ENCODE data around the gene ETNK2.
"Not testable (repeated sequence)": the region's sequence is repeated elsewhere in the genome, so short reads cannot be mapped to it uniquely, and the experiment has no call there.

Gene ETNK2

DNA sequence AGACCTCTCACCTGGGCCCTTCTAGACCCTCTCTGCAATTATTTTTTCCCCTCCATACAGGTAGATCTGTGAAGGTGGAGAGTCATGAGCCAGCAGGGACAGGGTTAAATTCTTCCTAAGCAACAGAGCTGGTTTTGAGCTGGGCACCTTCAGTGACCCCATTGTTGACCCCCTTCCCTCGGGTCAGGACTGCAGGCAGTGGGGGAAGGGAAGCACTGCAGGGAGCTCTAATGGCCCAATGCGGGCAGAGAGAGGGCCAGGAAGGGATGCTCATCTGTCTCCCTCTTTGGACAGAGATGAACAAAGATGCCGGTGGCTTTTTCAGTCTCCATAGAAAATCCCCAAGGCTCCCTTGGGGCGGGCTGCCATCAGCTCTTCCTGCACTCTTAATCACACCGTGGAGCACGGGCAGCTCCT lies 57.5 kb downstream of the ETNK2 start:
- no peak for DNase-seq

DNA sequence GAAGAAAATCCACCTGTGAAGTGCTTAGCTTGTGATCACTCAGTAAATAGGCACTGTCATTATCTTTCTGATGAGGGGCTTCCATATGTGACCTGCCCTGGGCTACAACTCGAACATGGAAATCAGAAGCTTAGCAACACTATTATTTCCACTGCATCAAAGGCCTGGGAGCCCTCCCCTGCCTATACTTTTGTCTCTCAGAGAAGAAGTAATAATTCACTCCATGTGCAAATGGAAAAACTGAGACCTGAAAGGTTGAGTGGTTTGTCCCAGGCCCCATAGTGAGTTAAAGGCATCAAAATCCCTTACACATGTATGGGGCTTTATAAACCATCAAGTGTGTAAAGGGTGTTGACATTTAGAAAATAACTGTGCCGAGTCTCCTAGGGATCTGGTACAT lies 58.1 kb downstream of the ETNK2 start:
- DNase-seq = no peak

DNA sequence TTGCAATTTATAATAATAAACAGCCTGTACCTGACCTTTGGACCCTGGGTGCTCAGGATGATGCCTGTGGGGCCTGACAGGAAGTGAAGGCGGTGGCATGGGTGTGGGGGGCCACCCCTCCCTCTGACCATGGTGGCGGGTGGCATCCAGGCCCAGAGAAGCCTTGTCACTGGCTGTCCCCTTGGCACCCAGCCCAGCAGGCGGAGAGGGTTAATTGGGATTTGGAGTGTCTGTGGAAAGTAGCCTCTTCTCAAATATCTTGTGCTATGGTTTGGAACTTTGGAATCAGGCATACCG lies 58.5 kb downstream of the ETNK2 start:
- no peak for DNase-seq

DNA sequence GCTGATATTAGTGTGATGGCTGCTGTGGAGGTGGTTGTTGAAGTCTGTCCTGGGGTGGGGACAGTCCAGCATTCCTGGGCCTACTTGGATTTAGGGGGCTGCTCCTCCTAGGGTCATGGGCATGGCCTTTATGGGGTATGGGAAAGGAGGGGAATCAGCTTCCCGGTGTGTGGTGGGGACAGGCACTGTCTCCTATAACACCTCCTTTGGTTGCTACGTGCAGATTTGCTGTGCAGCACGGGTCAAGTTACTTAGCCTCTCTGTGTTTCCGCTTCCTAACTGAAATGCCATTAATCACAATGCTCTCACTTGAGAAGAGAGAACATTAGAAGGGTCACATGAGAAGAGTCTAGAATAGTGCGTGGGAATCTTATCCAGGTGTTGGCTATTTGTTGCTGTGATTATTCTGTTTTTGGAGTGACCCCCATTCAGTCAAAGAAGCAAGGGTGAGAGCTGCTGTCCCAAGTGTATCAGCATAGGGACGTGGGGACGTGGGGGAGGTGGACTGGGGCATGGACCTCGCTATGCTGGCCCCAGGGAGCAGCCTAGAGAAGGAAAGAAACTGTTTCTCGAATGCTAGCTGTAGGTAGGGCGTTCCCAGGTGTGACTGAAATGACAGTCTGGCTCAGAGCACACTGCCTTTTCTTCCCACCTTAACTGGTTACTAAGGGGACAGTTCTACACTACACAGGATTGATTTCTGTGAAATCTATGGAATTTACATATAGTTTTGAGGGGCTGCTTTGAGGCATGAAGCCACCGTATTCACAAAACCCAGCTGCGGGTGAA lies 59.0 kb downstream of the ETNK2 start:
- peak; percentile 65 for DNase-seq

DNA sequence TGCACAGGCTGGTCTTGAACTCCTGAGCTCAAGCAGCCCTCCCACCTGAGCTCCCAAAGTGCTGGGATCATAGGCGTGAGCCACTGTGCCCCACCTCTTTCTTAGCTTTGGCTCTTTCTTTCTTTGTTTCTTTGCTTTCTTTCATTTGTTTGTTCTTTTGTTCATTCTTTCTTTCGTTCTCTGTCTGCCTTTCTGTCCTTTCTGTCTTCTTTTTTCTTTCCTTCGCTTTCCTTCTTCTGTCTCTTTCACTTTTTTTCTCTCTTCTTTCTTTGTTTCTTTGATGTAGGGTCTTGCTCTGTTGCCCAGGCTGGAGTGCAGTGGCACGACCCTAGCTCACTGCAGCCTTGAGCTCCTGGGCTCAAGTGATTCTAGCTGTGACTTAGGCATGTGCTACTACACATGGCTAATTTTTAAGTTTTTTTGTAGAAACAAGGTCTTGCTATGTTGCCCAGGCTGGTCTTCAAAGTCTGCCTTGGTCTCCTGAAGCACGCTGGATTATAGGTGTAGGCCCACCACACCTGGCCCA lies 60.0 kb downstream of the ETNK2 start:
- DNase-seq = no peak

DNA sequence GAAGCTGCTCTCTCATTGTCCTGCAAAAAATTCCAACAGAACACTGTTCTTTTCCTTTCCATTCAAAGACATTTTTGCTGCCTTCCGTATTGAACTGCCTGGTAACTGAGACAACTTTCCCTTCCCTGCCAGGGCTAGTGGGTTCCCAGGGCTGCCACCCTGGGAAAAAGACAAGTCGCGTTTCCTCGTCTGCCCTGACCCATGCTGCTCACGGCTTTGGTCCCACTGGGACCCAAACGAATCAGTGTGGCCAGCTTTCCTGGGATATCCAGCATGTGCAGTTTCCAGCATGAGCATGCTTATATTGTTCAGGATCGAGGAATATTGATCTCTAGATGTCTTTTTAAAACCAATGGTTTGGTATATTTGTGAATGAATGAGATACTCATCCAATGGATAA lies 60.8 kb downstream of the ETNK2 start:
- no peak for DNase-seq

DNA sequence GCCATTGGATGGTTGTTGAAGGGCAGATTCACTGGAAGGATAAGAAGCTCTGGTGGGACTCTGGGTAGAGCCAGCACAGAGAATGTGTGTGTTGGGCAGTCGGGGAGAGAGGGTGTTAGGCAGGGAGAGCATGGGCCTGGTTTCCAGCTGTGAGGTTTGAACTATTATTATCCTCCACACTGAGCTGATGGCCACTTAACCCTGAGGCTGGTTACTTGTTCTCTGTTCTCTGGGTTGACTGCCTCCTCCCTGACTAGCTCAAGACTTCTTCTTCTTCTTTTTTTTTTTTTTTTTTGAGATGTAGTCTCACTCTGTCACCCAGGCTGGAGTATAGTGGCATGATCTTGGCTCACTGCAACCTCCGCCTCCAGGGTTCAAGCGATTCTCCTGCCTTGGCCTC lies 61.7 kb downstream of the ETNK2 start:
- DNase-seq = not testable (repeated sequence)

DNA sequence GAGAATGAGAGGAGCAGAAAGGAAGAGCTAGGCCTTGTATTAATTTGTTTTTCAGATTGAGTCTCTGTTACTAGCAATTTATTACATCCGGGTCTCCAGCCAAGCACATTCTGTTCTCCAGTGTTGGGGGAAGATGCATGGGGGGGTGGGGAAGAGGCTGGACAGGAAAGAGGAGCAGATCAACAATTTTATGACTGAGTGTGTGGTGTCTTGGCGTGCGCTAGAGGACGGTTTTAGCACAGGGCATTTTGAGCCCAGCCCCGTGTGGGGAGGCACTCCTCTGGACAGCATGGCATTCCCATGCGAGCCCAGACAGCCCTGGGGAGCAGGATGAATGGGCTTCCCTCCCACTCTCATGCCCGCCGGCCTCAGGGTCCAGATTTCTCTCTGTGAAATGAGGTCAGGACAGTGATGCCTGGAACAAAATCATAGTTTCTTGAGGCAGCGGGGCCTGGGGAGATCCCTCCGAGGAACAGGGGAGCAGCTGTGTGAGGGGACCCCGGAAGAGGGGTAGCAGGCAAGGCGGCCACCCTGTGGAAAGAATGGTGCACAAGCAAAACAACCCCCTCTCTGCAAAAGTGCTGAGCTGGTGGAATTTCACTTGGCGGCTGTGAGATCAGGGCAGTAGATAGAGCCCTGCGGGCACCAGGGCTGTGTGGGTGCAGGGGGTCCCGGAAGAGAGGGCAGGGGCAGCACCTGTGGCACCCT lies 62.6 kb downstream of the ETNK2 start:
- no peak for DNase-seq

DNA sequence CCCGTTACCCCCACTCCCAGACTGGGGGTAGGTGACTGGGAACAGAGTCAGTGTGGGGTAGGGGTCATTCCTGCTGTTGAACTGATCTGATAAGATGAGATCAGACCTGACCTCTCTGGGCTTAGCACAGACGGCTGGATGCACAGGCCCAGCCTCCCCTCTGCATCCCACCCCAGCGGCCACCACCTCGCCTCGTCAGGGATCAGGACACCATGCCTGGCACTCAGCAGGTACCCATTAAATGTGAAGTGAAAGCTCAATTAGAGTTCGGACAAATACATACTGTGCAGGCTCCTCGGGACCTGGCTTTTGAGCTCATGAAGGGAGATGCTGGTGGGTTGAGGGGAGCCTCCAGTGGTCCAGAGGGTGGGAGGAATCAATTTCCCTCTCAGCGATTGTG lies 63.2 kb downstream of the ETNK2 start:
- no peak for DNase-seq

DNA sequence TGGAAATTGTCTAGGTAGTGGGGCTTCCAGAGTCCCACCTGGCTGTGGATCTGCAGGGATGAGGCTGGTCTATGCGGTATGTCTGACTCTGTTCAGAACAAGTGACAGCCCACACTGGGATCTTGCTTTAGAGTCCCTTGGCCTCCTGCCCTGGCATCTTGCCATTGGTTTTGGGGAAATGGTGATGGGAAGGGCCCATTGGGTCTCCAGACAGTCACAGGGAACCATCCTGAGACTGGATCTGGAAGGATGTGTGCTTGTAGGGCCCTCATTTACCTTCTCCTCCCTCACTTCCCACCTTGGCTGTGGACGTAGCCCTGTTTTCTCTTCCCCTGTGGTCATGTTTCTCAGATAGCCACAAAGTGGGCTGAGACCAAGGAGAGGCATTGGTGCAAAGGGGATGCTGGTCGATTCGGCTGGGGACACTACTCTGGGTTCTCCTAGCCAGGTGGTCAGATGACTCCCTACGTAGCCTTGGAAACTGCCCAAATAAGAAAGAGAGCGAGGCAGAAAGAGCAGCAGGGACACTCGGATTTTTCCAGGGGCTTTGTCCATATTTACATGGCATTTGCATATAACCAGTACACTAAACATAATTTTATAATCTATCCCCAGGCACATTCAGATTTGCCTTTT lies 63.8 kb downstream of the ETNK2 start:
- DNase-seq = peak; percentile 96

DNA sequence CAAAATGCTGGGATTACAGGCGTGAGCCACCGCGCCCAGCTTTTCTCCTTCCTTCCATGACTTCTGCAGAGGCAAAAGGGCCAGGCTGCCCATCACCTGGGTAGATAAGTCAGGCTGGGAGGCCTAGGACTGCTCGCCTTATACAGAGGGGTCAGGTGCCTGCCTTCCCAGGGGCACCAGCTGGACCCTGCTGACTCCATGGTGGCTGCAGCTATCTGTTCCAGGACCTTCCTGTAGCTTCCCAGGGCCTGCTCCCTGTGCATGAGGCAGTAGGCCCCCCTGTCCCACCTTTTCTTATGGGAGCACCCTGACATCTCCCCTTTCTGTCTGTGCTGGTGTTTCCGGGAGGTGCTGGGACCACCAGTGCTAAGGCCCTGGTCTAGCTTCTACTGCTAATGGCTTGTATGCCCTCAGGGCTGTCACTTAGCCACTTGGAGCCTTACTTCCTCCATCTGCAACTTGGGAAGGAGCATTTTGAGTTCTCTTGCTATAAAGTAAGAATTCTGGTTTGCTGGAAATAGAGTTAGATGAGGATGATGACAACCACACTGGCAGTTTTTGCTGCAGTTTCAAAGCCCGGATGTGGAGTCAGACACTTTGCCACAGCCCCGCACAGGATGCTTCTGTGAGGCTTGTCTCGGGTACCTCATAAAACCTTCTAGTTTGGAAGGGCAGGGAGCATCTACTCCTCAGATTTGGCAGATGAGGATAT lies 64.5 kb downstream of the ETNK2 start:
- no peak for DNase-seq

DNA sequence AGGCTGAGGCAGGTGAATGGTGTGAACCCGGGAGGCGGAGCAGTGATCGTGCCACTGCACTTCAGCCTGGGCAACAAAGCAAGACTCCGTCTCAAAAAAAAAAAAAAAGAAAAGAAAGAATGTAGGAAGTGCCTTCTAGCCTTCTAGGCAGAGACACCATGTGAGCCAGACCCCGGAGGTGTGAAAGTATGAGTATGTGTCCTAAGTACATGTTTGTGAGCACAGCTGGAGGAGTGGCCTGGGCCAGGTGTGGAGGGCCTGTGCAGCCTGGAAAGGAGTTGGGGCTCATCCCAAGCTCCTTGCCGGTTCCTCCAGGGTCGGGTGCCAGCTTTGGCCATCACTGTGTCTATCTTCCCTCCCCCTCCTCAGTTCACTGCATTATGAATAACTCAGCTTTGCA lies 66.0 kb downstream of the ETNK2 start:
- no peak for DNase-seq

DNA sequence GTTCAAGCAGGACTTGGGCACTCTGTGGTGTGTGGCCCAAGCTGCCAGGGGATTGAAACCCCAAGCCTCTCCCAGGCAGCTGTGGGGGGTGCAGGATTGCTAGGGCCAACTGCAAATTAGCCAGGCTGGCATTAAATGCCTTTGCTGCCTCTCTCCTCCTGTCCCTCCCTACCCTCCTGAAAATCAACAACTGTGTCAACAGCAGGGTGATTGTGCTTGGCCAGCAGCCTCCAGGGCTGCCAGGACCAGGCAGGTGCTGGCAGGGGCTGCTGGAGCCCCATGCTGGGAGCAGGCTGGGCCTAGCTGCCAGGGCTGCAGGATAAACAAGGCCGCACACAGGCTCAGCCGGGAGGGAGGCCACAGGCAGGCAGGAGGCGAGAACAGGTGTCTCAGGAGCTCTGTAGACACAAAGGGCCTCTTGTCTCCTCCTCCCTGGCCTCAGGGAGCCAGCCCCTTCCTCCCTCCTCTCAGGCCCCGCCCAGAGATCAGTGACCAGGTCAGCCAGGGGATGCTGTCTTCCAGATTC lies 67.5 kb downstream of the ETNK2 start:
- DNase-seq = no peak

DNA sequence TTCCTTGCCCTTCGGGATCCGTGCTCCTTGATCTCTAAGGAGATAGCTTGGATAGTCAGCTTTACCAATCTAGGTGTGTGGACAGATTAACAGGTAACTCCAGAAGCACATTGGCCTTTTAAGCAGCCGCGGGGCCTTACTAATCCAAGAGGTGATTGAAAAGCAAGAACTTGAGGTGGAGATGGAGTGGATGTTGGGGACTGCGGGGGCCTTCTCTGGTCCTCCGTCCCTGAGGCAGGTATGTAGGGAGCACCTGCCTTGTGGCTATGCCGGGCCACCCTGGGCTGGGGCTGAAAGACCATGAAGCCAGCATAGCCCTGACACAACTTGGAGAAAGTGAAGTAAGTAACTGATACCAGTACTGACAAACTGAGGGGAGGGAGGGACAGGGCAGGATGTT lies 68.4 kb downstream of the ETNK2 start:
- DNase-seq = no peak

DNA sequence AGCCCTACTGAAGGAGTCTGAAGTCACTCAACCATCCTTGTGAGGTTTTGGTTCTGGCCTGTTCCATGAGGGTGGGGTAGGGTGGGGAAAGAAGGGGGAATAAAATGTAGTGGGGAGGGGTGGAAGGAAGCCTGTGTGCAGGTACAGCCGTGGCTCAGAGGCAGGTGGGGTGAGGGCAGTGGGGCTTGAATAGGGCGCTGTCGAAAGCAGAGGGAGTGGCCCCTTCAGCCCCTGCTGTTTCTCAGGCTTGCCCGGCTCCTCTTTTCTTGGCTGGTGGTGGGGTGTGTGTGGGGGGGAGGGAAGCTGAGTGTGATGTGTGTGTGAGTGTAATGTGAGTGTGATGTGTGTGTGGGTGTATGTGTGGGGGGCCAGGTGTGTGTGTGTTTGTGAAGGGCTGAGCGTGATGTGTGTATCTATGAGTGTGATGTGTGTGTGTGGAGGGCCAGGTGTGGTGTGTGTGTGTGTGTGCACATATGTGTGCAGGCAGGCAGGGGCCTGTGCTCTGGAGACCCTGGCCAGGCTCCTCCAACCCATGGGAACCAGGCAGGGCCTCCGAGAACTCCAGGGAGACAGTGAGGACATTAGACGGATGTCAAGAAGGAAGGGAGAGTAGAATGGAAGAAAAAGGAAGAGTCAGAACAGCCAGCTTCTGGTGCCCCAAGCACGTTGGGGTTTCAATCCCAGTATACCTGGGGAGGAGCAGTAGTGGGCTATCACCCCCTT lies 69.9 kb downstream of the ETNK2 start:
- DNase-seq = no peak

DNA sequence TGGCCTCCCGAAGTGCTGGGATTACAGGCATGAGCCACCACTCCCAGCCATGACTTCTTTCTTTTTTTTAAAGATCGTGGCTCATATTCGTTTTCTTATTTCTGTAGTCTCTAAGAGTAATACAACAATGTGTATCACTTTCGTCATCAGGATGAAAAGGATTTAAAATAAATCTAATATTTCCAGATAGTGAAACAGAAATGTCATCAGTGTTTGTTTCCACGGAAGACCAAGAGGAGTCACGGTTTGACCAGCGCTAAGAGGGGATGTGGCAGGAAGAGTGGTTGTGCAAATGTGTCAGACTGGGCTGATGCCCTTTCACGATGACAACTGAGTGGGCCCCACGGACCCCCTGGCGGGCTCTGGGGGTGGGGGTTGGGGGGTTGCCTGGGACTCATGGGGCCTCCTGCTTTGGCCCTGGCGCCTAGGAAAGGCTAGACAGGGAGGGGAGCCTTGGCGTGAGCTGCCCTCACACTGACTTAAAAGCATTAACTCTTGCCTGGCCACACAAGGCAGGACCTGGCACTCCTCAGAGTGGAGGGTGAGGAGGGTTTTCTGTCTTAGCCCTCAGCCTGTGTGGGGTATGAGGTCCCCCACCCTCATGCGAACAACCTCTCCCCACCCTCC lies 70.6 kb downstream of the ETNK2 start:
- DNase-seq = no peak
